Gastrocnemius medialis (tissue), 4 donors: ENCODE measurements around the gene ROR2.

ENCODE experiments used
- POLR2A ChIP-seq, 2 donors: fragments of 450-650 bp; IDR thresholded peaks; one replicate each; pipeline ENCODE4 v1.6.1; 2017; ENCODE audit warnings: antibody characterized with exemption in 2 of 2, mild to moderate bottlenecking in 2 of 2, moderate library complexity in 2 of 2
- TF ChIP-seq, protein P1 (sequence below), 5 experiments: fragments of 450-650 bp in 3 of 5; fragments of 200-600 bp in 2 of 5; sonication (generic) in 2 of 5; IDR thresholded peaks in 4 of 5; conservative IDR thresholded peaks in 1 of 5; 1 replicate in 4 of 5; 2 replicates in 1 of 5; pipeline ENCODE4 v1.5.1; 2016 to 2019; ENCODE audit warnings: antibody characterized with exemption in 5 of 5, mild to moderate bottlenecking in 3 of 5, moderate library complexity in 3 of 5

DNA sequence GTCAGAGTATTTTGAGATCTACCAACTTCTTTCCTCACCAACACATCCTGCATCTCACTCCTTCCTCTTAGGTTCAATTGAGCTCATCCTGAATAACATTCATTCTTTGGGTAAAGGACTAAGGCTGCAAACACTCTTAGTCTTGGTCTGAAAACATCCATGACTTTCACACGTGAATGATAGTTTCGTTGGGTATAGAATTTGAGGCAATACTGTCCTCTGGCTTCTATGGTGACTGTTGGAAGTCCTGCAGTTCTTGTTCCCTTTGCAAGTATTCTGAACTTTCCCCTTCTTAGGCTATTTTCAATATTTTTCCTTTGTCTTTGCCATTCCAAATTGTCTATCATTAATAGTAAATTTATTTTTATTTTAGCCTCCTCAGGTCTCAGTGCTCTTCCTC lies 185.4 kb downstream of the ROR2 start:
- TF ChIP-seq, protein P1, sequence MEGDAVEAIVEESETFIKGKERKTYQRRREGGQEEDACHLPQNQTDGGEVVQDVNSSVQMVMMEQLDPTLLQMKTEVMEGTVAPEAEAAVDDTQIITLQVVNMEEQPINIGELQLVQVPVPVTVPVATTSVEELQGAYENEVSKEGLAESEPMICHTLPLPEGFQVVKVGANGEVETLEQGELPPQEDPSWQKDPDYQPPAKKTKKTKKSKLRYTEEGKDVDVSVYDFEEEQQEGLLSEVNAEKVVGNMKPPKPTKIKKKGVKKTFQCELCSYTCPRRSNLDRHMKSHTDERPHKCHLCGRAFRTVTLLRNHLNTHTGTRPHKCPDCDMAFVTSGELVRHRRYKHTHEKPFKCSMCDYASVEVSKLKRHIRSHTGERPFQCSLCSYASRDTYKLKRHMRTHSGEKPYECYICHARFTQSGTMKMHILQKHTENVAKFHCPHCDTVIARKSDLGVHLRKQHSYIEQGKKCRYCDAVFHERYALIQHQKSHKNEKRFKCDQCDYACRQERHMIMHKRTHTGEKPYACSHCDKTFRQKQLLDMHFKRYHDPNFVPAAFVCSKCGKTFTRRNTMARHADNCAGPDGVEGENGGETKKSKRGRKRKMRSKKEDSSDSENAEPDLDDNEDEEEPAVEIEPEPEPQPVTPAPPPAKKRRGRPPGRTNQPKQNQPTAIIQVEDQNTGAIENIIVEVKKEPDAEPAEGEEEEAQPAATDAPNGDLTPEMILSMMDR (IDR thresholded peaks at IDR 0.05 in 4 of 5, conservative IDR thresholded peaks at IDR 0.05 in 1 of 5) = no peak
- TF ChIP-seq POLR2A (IDR thresholded peaks at IDR 0.05) = no peak
